Measurements from ENCODE around the gene FSHR. TPM values are rescaled to one million over a fixed set of nuclear protein-coding genes. Genes with fewer than 3 reads are reported as not detected.

The FSHR gene
- total RNA-seq, result not detected in 2 replicates

DNA sequence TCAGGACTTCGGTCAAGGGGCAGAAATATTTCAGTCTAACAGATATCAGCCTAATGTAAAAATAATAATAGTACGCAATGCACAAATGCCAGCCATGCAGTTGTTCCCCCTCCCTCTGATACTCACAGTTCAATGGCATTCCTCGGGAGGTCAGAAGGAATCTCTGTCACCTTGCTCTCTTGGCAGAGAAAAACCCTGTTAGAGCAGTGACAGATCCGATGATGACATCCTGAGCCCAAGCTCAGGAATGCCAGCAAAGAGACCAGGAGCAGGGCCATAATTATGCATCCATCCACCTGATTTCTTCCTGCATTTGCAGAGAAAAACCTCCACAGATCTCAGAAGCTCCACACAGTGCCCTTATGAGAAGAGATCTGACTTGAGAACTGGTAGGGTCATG, at the start of gene FSHR:
Gene FSHR, minus strand, starts transcription at position 376 of the 400 bp plus-strand sequence. Its CDS starts 98 bp downstream, at position 278.

